Measurements from ENCODE around the gene STARD13.
A peak's percentile ranks its signal among the peaks of the same experiment; 100 is the strongest.

The STARD13 gene

GRCh38 chr13:33285420-33286124 is at the start of gene STARD13:
STARD13 (minus strand) TSS chr13:33285755; CDS start chr13:33285638, 117 bp downstream.
- peak; percentile 24 to 34 for DNase-seq

- DNase-seq = no peak
These were observed 49.3 kb upstream of the STARD13 start for GRCh38 chr13:33334831-33335230.

DNA sequence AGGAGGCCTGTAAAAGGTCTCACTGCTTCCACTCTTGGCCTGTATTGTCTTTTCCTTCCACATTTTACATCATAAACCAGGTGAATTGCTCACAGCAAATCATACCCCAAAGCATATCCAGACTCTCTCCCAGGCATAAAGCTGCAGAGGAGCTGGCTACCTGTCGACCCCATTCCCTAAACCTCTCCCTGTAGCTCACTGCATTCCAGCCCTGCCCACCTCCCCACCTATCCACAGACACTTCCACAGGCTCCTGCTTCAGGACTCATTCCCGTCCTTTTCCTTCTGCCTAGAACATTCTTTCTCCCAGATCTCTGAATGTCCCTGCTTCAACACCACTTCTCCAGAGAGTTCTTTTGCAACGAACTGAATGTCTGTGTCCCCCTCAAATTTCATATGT is 46.4 kb upstream of the STARD13 start:
- DNase-seq = no peak

GRCh38 chr13:33330483-33330882 is 44.9 kb upstream of the STARD13 start:
- DNase-seq = no peak

- DNase-seq = no peak
These were observed 43.1 kb upstream of the STARD13 start for GRCh38 chr13:33328701-33329100.

DNA sequence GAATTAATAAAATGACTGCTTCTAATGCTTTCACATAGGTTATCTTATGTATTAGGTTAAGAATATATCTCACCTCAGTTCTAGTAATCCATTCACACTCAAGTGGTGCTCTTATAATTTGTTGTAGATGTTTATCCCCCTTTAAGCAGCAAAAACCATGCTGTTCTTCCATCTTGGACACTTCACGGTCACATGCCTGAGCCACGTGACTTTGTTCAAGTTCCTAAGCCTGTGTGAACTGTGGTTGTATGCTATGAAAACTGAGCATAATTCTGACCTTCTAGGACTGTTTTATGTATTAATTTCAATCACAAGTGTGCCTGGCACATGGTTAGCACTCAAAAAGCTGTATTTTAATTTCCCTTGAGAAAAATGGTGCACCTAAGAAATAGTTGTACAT is 41.2 kb upstream of the STARD13 start:
- no peak for DNase-seq

DNA sequence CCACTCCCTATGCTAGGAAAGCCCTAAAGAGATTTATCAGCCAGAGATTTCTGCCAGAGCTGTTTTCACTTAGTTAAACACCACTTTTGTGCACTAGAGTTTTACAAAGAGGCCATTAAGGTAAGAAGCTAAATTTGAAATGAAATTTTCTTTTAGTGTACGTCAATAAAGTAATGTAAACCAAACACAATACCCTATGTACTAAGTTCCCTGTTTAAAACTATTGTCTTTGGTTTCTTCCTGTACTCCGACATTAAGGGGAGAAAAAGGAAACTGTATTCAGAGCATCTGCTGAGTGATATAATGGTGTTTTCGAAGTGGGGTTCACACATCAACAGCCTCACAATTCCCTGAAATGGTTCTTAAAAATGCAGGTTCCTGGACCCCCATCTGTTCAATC is 40.7 kb upstream of the STARD13 start:
- no peak for DNase-seq

- DNase-seq = no peak
These were observed 38.4 kb upstream of the STARD13 start for GRCh38 chr13:33323801-33324510.

- DNase-seq = no peak
These were observed 37.6 kb upstream of the STARD13 start for GRCh38 chr13:33322965-33323668.

DNA sequence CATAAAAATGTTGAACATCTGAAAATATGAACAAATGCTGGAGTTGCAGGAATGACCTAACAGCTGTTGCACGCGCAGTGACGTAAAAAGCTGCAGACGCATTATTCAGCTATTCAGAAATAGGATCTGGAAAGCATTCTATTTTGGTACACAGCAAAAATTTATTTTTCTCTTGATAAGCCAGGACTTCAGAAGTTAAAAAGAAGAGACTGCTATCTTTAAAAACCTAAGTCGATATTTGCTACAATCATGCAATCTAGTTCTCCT is 36.9 kb upstream of the STARD13 start:
- no peak for DNase-seq

DNA sequence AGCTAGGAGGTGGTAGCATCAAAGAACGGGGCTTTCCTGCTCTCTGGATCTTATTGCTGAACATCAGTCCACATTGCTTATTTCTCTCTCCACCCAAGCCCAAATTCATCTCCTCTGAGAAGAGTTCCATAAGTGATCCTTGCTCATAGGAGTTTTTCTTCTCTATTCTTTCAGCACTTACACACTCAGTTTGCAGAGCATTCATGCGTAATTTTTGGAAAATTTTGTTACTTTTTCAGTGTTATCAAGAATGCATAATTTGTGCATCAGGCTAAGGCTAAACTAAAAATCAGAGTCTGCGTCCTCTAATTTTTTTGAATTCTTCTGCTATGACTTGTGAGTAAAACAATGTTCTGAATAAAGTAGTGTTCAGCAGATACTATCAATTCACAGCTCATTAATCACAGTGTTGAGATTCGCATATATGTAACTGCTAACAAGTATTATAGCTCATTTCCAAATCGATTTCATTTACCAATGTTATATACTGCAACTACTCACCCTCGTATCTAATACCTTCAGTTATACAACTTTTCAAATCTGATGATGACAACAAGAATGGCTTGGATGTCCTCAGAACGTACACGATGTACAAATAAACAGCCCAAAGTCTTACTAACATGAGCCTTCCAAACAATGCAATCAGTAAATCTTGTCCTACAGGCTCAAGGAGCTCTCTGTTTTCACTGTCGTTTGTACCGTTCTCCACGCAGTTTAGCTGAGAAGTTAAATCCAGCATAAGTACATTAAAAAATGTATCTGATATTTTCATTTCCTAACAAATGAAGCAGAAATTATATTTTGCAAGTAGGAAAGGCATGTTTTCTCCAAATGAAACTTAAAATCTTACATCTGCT is 36.4 kb upstream of the STARD13 start:
- DNase-seq = no peak

DNA sequence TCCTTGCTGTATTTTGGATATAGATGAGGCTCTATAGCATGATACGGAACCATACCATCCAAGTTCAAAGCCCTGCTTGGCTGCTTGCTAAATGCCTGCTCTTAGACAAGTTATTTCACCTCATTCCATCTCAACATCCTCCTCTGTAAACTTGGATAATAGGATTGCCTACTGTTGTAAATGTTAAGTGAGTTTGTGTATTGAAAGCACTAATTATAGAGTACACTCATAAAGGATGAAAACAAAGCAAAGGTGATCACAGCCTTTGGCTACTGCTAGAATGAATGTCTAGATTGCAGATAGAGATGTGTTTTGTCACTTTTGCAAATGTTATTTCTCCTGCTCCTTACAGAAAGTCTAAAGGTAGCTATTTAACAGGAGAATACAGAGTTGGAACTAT is 34.3 kb upstream of the STARD13 start:
- no peak for DNase-seq

- DNase-seq = no peak
These were observed 33.2 kb upstream of the STARD13 start for GRCh38 chr13:33318744-33319143.

DNA sequence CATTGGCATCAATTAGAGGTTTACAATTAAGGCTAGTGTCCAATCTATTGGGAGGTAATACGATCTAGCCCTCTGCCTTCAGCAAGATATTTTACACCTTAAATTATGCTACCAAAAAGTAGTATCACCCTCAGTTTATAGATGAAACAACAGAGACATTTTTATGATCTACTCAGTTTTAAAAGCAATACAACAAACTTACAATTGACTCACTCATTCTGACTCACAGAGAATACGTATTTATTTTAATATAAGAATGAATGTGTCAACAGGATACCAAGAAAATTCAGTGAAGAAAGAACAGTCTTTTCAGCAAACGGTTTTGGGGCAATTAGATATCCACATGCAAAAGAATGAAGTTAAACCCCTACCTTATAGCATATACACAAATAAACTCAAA is 32.5 kb upstream of the STARD13 start:
- DNase-seq = no peak

- DNase-seq = no peak
These were observed 31.3 kb upstream of the STARD13 start for GRCh38 chr13:33316890-33317289.

DNA sequence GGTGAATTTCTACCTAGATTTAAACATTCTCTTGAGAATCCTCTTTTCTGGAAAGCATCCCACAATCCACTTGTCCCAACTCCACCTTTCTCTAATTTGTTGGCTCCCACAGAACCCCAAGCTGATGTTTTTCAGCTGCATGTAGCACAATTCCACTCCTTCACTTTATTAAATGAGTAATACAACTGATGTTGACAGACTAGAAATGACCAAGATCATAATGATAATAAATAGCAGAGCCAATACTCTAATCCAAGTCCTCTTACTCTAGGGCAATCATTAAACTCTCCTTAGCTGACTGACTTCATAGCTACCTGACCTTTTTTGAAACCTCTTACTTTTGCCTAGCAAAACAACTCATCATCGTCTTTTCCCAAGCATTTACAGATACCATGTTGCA is 27.9 kb upstream of the STARD13 start:
- DNase-seq = no peak

DNA sequence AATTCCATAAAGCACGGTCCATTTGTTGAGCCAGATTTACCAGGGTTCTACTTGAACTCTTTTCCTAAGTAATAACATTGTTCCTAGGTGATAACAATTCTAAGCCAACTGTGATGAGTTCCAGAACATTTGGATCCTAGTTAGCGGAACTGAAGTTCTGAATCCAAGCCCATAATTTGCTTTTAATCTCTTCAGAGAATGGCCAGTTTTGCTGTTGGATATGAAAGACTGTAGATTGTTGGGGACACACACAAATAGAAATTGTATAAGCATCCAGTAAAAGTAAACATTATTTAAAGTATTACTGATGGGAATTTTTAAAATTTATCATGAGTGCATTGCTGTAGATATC is 27.3 kb upstream of the STARD13 start:
- DNase-seq = no peak

GRCh38 chr13:33312150-33312860 is 26.8 kb upstream of the STARD13 start:
- DNase-seq = no peak

- no peak for DNase-seq
These were observed 25.5 kb upstream of the STARD13 start for GRCh38 chr13:33311040-33311439.

- DNase-seq = no peak
These were observed 24.9 kb upstream of the STARD13 start for GRCh38 chr13:33310245-33311038.

DNA sequence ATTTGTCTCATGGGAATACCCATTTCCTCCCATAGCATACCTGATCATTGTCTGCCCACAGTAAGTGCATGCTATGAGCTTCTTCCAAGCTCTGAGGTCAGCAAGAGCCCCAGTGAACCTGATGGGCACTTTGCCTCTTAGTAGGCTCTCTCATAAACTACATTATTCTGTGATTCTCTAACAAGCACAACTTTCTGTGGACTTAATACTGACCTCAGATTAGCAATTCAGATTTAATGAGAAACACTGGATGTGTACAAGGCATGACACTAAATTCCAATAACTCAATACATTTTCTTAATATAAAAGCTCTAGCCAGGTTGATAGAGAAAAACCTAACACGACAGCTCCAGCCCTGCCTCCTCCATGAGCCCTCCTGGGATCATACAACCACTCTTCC is 23.3 kb upstream of the STARD13 start:
- DNase-seq = no peak

DNA sequence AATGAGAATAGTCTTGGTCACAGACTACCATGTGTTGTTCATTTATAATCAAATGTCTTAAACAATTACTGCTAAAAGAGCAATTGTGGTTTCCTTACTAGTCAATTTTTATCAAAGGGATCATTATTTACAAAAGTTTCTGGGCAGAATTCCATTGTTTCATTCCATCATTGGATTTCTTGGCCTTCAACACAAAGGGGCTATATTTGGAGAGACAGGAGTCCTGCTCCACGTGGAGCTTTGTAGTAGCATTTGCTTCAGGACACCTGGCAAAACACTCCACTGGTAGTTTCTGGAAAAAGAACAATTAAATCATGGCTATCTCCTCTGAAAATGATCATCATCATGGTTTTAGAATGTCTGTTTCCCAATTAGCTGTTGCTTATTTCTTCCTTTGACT is 22.3 kb upstream of the STARD13 start:
- DNase-seq = no peak

Measured in activated T-cell treated with anti-CD3 and anti-CD28 coated beads, Interleukin-2, amount 50 U/mL, for 48 hours (primary cell).